Measurements from ENCODE around the gene XPNPEP1.

GRCh38 chr10:109952526-109952925 is 29.2 kb upstream of the XPNPEP1 start:
- TF ChIP-seq GLIS3 (CRISPR knock-in tag; IDR thresholded peaks at IDR 0.05) (no peak), ZNF8 (CRISPR knock-in tag; IDR thresholded peaks at IDR 0.05) (no peak), ZC3H10 (CRISPR knock-in tag; IDR thresholded peaks at IDR 0.05) (no peak), PATZ1 (CRISPR knock-in tag; IDR thresholded peaks at IDR 0.05; ENCODE audit: borderline replicate concordance) (no peak), ZFP30 (CRISPR knock-in tag; IDR thresholded peaks at IDR 0.05) (no peak), TCF4 (CRISPR knock-in tag; IDR thresholded peaks at IDR 0.05; ENCODE audit: borderline replicate concordance) (no peak), RARB (CRISPR knock-in tag; IDR thresholded peaks at IDR 0.05) (no peak)

Data from SK-N-SH treated with all-trans-retinoic acid at 6 μM for 48 hours (cell line).